T-helper 1 cell treated with Interleukin-12 subunit alpha and Interleukin-12 subunit beta and Interleukin-4 antibody, amounts not matched to agents 30 ng/mL and 1 ng/mL, for 36 hours (primary cell): Measurements from ENCODE around the gene CUBN. TPM values are rescaled to one million over a fixed set of nuclear protein-coding genes. Genes with fewer than 3 reads are reported as not detected.

Experiments
- intact Hi-C: fragments of 100-400 bp; cut with micrococcal nuclease; formaldehyde crosslinking; loops from one replicate; pipeline ENCODE4 v1.15.1; 2024
- total RNA-seq: library from RNA; stranded (reverse); gene quantifications from 2 replicates; pipeline ENCODE4 v1.2.3, GENCODE V29; 2022

CUBN gene
- total RNA-seq, 1 donor from 2014 or later = 1.4 TPM

DNA sequence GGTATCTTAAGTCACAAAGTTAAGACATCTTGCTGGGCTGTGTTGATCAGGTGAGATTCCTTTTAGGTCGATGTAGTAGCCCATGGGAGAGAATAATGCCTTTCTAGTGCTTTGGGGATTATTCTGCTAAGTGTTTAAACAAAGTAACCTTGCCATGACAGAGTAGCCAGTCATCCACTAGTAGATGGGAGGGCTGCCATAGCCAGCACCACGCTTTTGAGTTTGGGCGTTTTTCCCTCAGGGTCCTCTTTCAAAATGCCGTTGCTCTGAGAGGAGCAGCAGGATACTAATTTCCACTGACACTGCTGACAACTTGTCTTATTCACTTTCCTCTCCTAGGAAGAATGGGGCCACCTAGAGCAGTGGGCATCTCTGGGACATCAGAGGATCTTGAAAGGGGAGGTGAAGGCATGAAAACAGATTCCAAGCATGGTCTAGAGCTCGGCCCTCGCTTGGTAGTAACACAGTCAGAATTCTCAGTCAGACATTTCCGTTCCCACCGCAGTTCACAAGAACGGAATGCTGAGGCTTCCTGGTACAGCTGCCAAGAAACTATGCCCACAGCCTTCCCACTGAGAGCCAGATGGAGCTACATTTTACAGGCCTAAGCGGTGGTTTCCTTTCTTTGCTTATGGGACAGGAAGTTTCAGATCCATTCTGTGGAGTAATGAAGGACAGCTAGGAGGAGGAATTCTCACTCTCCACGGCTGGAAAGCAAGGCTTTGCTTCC lies 297.1 kb downstream of the CUBN start:
- intact Hi-C loops = no loop called here

DNA sequence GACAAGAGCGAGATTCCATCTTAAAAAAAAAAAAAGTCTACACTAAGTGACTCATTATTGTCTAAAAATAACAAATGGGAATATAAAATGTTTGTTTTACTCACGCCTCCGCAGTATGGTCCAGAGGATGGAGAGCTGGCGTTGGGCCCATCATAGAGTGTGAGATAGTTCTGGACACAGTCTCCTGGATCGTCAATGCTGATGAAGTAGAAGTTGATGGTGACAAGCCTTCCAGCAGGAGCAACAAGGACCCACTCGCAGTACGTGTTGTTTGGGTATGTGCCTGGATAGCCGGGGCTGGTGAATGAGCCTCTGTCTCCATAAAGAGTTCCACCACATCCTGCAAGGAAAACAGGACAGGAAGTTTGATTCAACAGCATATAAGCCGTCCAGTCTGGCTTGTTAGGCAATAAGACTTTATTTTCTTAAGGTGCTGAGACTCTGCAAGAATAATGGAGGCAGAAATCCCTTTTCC lies 300.9 kb downstream of the CUBN start:
- intact Hi-C loops = loop anchor here (1.0 to 5.0 kb wide), 7 partner anchors 11 to 914 kb away; partner anchors contain the start of gene RSU1

DNA sequence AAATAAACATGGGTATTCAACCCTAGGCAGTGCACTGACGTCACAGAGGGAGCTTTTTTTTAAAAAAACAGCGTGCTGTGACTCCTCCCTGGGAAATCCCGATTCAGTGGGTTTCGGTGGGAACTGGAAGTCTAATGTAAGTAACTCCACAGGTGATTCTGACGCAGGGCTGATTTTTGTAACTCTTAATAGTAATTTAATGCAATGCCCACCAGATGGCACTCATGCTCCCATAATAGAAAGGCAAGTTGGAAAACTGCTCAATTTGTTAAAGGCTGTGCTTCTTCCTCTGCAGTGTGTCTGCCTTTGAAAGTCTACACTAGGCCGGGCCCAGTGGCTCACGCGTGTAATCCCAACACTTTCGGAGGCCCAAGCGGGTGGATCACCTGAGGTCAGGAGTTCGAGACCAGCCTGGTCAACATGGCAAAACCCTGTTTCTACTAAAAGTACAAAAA lies 301.5 kb downstream of the CUBN start:
- intact Hi-C loops = loop anchor here (1.0 to 5.0 kb wide), 7 partner anchors 11 to 914 kb away; partner anchors contain the start of gene RSU1

DNA sequence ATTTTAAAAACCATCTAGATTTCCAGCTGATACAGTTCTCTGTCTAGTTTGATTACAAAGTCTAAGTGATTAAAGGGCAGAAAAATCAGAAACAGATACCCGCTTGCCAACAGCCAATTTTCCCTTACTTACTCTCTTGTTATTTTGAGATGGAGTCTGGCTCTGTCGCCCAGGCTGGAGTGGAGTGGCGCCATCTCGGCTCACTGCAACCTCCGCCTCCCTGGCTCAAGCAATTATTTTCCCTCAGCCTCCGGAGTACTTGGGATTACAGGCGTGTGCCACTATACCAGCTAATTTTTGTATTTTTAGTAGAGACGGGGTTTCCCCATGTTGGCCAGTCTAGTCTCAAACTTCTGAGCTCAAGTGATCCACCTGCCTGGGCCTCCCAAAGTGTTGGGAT lies 302.1 kb downstream of the CUBN start:
- intact Hi-C loops = loop anchor here (5.0 kb wide), 3 partner anchors 75 to 915 kb away; no protein-coding TSS in a partner anchor

DNA sequence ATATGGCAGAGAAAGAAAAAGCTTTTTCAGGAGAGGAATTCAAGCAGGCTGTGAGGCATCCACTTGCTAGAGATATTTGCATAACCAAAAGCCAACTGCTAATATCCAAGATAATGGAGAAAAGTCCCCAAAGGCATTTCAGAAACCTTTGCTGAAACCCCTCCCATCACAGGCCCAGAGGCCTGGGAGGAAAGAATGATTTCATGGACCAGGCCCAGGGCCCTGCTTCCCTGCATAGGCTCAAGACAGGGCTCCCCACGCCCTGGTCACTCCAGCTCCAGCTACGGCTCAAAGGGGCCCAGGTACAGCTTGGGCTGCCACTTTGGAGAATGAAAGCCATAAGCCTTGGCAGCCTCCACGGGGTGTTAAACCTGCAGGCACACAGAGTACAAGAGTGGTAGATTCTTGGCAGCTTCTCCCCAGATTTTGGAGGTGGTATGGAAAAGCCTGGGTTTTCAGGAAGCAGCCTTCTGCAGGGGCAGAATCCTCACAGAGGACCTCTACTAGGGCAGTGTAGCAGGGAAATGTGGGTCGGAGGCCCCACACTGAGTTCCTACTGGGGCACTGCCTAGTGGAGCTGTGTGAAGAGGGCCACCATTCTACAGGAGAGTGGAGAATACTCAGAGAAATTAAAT lies 306.8 kb downstream of the CUBN start:
- intact Hi-C loops = no loop called here

DNA sequence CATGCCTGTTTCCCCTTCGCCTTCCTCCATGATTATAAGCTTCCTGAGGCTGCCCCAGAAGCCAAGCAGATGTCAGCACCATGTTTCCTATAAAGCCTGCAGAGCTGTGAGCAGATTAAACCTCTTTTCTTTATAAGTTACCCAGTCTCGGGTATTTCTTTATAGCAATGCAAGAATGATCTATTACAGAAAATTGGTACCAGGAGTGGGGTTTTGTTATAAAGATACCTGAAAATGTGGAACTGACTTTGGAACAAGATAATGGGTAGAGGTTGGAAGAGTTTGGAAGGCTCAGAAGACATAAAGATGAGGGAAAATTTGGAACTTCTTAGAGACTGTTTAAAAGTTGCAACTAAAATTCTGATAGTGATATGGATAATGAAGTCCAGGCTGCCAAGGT lies 307.6 kb downstream of the CUBN start:
- intact Hi-C loops = no loop called here

DNA sequence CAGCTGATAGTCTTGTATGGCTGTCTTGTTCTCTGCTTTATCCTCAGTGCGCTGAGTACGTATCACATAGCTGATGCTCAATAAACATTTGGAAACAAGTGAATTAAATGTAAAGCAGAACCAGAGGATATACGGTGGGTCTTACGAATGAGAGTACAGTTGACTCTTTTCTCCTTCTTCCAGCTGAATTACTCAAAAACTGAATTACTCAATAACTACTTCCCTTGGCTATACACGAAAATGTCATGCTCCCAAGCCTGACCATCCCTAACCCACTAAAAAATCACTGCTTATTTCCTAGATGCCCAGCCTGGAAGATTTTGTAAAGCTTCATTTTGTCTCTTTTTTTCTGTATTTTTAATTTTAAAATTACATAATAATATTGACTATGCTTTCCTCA lies 309.2 kb downstream of the CUBN start:
- intact Hi-C loops = no loop called here

DNA sequence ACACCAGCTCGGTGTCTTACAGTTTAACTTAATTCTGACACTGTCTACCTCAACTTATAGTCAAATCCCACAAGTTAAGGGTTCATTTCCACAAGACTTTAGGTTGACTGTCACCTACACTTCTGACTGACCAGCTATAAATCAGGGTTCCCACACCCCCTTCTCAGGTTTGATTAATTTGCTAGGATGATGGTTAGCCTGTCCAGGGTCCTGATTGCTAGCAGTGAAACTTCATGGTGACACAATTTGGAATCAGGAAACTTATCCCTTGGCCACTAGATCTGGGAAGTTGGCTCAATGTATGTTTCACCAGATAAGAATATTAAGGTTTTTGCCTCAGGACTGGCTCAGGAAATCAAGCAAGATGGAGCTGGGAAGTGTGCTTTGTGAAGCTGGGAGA lies 309.6 kb downstream of the CUBN start:
- intact Hi-C loops = no loop called here

DNA sequence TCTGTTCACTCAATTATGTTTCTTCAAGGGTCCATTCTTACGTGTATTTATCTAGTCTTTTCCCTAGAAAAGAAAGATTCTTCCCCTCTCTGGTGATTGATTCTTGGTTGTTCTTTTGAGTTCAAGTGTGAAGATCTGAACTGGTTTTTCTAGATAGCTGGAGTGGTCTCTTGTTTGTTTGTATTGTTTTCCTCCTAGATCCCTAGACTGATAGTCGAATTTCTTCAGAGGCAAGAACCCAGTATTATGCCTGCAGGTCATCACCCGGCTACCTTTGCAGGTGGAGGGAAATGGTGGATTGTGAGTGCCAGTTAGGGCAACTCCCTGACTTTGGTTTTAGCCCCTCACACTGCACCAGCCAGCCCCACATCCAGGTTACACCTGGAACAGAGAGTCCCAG lies 310.2 kb downstream of the CUBN start:
- intact Hi-C loops = loop anchor here (10.0 kb wide), 1 partner anchor 1865 kb away; the partner anchor contains the start of genes DCLRE1C and MEIG1

DNA sequence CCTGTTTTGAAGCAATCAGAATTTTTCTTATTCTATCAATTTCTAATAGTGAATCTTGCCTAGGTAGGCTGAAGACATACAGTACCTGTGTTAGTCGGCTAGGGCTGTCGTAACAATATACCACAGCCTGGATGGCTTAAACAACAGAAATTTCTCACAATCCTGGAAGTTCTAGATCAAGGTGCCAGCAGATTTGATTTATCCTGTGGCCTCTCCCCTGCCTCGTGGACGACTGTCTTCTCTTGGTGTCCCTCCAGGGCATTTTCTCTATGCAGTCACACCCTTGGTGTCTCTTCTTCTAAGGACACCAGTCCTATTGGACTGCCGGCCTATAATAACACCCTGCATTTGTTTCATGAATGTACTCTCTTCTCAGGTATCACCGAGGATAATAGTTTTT lies 310.6 kb downstream of the CUBN start:
- intact Hi-C loops = loop anchor here (10.0 kb wide), 1 partner anchor 1864 kb away; the partner anchor contains the start of genes DCLRE1C and MEIG1

DNA sequence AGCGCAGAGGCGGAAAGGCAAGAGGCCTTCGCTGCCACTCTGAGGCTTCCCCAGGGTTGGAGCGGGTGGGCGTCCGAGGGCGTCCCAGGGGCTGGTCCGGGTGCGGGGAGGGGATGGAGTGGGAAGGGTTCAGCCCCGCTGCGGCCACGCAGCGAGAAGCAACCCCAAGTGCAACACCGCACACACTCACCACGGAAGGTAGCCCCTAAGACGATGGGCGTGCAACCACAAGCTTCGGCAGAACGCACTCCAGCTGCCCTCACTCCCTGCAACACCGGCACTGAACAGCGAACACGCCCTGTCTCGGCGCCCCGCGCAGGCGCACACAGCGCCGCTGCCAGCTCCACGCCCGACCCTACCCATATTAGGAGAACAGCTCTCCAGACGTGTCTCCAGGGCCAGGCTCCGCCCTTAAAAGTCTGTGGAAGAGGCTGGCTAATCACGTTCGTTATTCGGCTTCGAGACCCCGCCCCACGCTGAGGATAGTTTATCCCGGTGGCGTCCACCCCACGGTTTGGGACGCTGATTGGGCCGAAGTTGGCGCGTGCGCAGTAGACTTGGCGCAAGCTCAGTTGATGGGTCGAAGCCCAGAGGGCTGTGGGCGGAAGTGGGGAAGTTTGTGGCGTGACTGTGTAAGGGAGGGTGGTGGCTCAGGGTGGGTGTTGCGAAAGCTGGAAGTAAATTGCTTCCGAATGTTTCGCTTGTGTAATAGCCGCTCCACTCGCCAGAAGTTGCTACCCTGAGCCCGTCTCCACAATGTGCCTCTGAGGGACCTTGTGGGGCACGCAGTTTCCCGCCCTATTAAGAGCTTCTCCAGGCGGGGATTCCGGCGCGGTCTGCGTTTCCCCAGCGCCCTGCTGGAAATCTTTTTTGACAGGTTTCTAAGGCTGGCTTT lies 312.2 kb downstream of the CUBN start, which contains the start of gene RSU1:
Gene RSU1 (minus strand): TSS at position 300 of the 895 bp plus-strand sequence. CDS start 343 bp downstream, outside the sequence.
- intact Hi-C loops = loop anchor here (1.0 to 10.0 kb wide), 19 partner anchors 11 to 1863 kb away; partner anchors contain the start of genes ARL5B, DCLRE1C, MEIG1 and MINDY3

DNA sequence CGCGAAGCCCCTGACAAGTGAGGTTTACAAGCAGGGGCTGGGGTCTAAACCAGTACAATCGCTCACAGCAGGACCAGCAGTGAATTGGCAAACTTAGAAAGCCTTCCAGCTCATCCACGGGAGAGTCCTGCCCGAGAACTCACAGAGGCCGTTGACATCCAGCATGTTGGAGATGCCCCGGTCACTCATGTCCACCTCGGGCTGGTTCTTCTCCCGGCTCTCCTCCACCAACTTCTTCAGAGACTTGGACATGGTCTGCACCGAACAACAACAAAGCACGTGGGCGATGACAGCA lies 312.8 kb downstream of the CUBN start:
- intact Hi-C loops = loop anchor here (1.0 to 10.0 kb wide), 19 partner anchors 12 to 1862 kb away; partner anchors contain the start of genes ARL5B, DCLRE1C, MEIG1 and MINDY3

DNA sequence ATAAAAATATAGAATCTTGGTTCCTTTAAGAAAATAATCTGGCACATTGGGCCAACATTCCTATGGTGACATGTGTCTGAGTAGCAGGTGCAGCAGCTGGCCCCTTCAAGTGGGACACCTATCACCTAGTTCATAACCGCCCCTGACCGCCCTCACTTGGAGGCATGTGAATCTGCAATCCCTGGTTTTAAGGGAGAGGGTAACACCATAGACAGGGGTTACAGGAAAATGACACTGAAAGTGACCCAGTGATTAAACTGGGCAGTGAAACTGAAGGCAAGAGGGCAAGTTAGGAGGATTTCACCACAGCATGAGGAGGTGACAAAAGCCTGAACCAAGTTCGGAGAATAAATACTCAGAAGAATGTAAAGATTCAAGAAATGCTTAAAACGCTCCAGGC lies 313.4 kb downstream of the CUBN start:
- intact Hi-C loops = loop anchor here (2.0 to 10.0 kb wide), 4 partner anchors 19 to 1861 kb away; partner anchors contain the start of genes ARL5B, DCLRE1C and MEIG1

DNA sequence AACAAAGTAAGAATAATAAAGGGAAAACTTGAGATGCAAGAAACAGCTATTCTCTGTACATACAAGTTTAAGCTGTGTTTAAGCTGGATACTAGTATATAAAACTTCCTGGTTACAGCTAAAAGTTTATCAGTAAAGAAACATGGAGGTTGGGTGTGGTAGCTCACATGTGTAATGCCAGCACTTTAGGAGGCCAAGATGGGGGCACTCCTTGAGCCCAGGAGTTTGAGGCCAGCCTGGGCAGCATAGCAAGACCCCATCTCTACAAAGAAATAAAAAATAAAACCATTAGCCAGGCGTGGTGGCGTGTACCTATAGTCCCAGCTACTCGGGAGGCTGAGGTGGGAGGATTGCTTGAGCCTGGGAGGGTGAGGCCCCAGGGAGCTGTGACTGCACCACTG lies 315.6 kb downstream of the CUBN start:
- intact Hi-C loops = loop anchor here (10.0 kb wide), 1 partner anchor 1859 kb away; the partner anchor contains the start of genes DCLRE1C and MEIG1

DNA sequence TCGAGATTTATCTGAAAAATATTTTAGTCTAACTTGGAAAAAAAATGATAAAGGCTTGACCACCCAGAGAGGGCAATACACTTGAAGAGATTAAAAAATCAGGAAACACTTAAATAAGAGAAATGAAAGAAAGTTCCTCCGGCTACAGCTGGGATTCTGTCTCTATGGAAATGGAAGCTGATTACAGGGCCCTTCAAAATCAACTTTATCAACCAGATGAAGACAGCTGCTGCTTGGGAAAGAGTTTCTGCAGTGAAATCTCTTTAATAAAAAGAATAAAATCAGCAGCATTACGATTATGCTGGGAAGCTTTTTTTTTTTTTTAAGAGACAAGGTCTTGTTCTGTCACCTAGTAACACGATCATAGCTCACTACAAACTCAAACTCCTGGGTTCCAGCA lies 316.9 kb downstream of the CUBN start:
- intact Hi-C loops = loop anchor here (10.0 kb wide), 1 partner anchor 1858 kb away; the partner anchor contains the start of genes DCLRE1C and MEIG1

DNA sequence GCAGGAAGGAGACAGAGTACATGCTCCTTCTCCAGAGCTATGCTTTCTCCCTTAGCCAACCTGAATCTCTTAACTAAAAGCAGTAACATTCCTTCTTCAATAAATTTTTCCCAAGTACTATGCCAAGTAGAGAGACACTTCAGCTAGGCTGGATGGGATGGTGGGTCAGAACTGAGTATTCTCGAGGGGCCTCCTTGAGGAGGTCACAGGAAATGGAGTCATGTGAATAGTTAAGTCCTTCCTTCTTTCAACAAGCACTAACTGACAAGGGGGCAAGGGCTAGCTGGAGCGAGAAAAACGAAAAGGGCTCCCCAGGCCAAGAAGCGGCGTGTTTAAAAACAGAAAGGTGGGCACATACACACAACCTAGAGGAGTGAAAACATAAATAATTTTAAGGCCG lies 317.8 kb downstream of the CUBN start:
- intact Hi-C loops = loop anchor here (10.0 kb wide), 1 partner anchor 1857 kb away; the partner anchor contains the start of genes DCLRE1C and MEIG1

DNA sequence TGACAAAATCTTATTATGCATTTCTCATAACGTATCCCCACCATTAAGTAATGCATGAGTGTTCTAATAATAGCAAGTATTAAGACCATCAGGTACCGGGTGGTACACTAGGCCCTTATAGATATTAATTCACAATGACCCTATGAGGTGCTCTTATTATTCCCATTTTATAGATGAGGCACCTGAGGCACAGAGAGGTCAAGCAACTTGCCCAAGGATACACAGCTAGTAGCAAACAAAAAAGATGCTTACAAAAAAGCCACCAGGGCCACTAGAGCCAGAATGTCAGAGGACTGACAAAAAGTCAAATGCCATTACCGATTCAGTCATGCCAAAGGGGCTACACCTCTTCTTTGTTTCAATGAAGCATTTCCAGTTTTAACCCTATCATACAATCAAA lies 318.3 kb downstream of the CUBN start:
- intact Hi-C loops = loop anchor here (10.0 kb wide), 1 partner anchor 1856 kb away; the partner anchor contains the start of genes DCLRE1C and MEIG1

DNA sequence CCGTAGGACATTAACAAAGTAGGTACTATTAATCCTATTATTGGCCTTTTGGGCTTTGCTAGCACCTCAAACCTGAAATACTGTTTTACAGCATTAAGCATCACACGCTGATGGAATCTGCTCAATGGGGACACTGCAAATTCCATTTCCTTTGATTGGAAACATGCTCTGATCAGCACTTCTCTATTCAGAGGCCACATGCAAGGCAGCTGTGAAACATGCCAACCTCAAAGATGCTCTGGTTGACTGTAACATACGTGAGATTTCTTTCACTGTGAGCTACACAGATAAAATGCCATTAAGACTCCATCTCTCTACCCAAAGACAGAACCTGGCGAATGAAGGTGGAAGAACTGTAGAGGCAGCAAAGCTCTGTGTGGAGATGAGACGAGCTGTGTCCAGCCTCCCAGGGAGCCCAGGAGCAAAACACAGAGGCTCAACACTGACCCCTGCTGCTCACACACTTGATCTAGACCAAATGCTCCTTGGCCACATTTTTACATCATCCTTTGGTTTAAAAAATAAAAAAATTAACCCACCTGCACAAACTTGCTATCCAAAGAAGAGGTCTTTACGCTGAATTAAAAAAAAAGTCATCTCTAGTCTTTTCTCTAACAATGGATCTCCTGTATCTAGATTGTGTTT lies 320.4 kb downstream of the CUBN start:
- intact Hi-C loops = loop anchor here (1.0 to 10.0 kb wide), 3 partner anchors 693 to 1374 kb away; no protein-coding TSS in a partner anchor

DNA sequence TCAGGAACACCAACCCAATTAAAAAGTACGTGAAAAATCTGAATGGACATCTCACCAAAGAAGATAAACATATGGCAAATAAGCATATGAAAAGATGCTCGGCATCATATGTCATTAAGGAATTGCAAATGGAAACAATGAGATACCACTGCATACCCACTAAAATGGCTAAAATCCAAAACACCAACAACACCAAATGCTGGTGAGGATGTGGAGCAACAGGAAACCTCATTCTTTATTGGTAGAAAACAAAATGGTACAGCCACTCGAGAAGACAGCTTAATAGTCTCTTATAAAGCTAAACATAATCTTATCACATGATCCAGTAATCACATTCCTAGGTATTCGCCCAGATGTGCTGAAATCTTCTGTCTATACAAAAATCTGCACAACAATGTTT lies 325.5 kb downstream of the CUBN start:
- intact Hi-C loops = loop anchor here (10.0 kb wide), 1 partner anchor 1369 kb away; no protein-coding TSS in a partner anchor

DNA sequence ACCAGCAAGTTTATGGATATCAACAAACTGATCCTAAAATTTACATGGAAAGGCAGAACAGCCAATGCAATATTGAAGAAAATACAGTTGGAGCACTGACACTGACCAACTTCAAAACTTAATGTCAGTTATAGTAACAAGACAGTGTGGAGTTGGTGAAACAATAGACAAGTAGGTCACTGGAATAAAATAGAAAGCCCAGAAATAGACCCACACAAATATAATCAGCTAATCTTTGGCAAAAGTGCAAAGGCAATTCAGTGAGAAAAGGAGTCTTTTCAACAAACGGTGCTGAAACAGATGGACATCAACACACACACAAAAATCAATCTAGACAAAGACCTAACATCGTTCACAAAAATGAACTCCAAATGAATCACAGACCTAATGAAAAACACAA lies 326.1 kb downstream of the CUBN start:
- intact Hi-C loops = loop anchor here (10.0 kb wide), 1 partner anchor 1369 kb away; no protein-coding TSS in a partner anchor
